HS-27A (cell line): ENCODE measurements around the gene OR2A2.

Experiments used
- DNase-seq: peaks from one replicate; pipeline ENCODE4 v3.0.0-alpha.2; 2012; ENCODE audit warnings: low read depth, missing footprints

Gene OR2A2

GRCh38 chr7:144142187-144142586, 32.8 kb downstream of the OR2A2 start:
- DNase-seq: no peak

- DNase-seq: no peak
These were observed 35.0 kb downstream of the OR2A2 start for GRCh38 chr7:144144426-144144825.

DNA sequence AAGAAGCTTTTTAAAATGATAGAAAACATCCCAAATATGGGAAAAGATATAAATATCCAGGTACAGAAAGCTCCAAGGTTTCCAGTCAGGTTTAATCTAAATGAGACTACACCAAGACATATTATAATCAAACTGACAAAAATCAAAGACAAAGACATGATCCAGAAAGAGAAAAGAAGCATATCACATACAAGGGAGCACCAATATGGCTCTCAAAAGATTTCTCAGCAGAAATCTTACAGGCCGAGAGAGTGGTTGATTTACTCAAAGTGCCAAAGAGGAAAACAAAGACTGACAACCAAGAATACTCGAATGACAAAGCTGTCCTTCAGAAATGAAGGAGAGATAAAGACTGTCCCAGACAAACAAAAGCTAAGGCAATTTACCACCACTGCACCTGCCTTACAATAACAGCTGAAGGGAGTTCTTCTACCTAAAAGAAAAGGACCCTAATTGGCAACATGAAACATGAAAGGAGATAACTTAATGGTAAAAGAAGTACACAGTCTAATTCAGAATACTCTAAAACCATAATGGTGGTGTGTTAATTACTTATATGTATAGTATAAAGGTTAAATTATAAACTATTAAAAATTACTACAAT, 38.9 kb downstream of the OR2A2 start:
- DNase-seq: no peak

- DNase-seq: no peak
These were observed 49.5 kb downstream of the OR2A2 start for GRCh38 chr7:144158861-144159260.
